HepG2 (cell line): ENCODE data around the gene FNIP2. TPM values are rescaled to one million over a fixed set of nuclear protein-coding genes. Genes with fewer than 3 reads are reported as not detected.

ENCODE experiments used
- CC2D1A ChIP-seq: sonication (generic); formaldehyde crosslinking; IDR thresholded peaks from 2 replicates; pipeline ENCODE4 v1.8.1; 2023; ENCODE audit warnings: mild to moderate bottlenecking, missing genetic modification reagents
- EEA1 ChIP-seq: sonication (generic); formaldehyde crosslinking; IDR thresholded peaks from 2 replicates; pipeline ENCODE4 v1.5.1; 2020; ENCODE audit warnings: mild to moderate bottlenecking, missing genetic modification reagents, borderline replicate concordance
- ELF3 ChIP-seq: IDR thresholded peaks from 2 replicates; pipeline ENCODE4 v1.6.1; 2016; ENCODE audit warnings: missing genetic modification reagents, missing compliant biosample characterization
- GTF3A ChIP-seq: sonication (generic); formaldehyde crosslinking; conservative IDR thresholded peaks from 2 replicates; pipeline ENCODE4 v1.4.0; 2020; ENCODE audit warnings: mild to moderate bottlenecking, missing genetic modification reagents
- IKZF4 ChIP-seq: sonication (generic); formaldehyde crosslinking; IDR thresholded peaks from 2 replicates; pipeline ENCODE4 v1.5.1; 2020; ENCODE audit warnings: borderline replicate concordance, mild to moderate bottlenecking, low read depth, missing genetic modification reagents; ENCODE audit errors: not compliant biosample characterization
- KLF15 ChIP-seq: sonication (generic); formaldehyde crosslinking; IDR thresholded peaks from 2 replicates; pipeline ENCODE4 v1.8.1; 2023; ENCODE audit warnings: borderline replicate concordance, mild to moderate bottlenecking, inconsistent platforms, missing genetic modification reagents, mixed read lengths
- NCOA2 ChIP-seq: sonication (generic); formaldehyde crosslinking; IDR thresholded peaks from 2 replicates; pipeline ENCODE4 v1.8.0; 2022; ENCODE audit warnings: inconsistent platforms
- NFKB2 ChIP-seq: sonication (generic); formaldehyde crosslinking; IDR thresholded peaks from 2 replicates; pipeline ENCODE4 v1.4.0; 2020; ENCODE audit warnings: missing genetic modification reagents, borderline replicate concordance
- NR2C2 ChIP-seq: sonication (generic); formaldehyde crosslinking; IDR thresholded peaks from 2 replicates; pipeline ENCODE4 v1.4.0; 2020; ENCODE audit warnings: missing genetic modification reagents, mild to moderate bottlenecking, moderate library complexity, borderline replicate concordance
- ONECUT2 ChIP-seq: sonication (generic); formaldehyde crosslinking; IDR thresholded peaks from 2 replicates; pipeline ENCODE4 v1.4.0; 2020; ENCODE audit warnings: missing genetic modification reagents
- PHF8 ChIP-seq: sonication (generic); formaldehyde crosslinking; IDR thresholded peaks from 2 replicates; pipeline ENCODE4 v1.5.0; 2020; ENCODE audit warnings: missing genetic modification reagents
- REST ChIP-seq, 2 experiments: IDR thresholded peaks; 2 replicates each; pipeline ENCODE4 v1.6.1; 2011 to 2012; ENCODE audit warnings: low read length in 2 of 2, borderline replicate concordance in 1 of 2, low read depth in 1 of 2, mild to moderate bottlenecking in 1 of 2, moderate library complexity in 1 of 2
- SRSF4 ChIP-seq: fragments of 200-400 bp; formaldehyde crosslinking; IDR thresholded peaks from one replicate; pipeline ENCODE4 v1.6.1; 2018; ENCODE audit warnings: mild to moderate bottlenecking, low read depth, low read length, moderate library complexity; ENCODE audit not compliant: poor library complexity, severe bottlenecking
- ZFP36 ChIP-seq: fragments of 150-350 bp; IDR thresholded peaks from 2 replicates; pipeline ENCODE4 v1.6.1; 2018; ENCODE audit warnings: borderline replicate concordance, low read length, low read depth; ENCODE audit not compliant: partially characterized antibody
- ZFYVE20 ChIP-seq: sonication (generic); formaldehyde crosslinking; IDR thresholded peaks from 2 replicates; pipeline ENCODE4 v1.8.0; 2023; ENCODE audit warnings: low read depth, mild to moderate bottlenecking, moderate library complexity, missing genetic modification reagents, borderline replicate concordance
- ZNF292 ChIP-seq: sonication (generic); formaldehyde crosslinking; IDR thresholded peaks from 2 replicates; pipeline ENCODE4 v1.8.1; 2022; ENCODE audit warnings: mild to moderate bottlenecking, low read depth, missing genetic modification reagents, borderline replicate concordance
- ZNF333 ChIP-seq: sonication (generic); formaldehyde crosslinking; IDR thresholded peaks from 2 replicates; pipeline ENCODE4 v1.4.0; 2020; ENCODE audit warnings: mild to moderate bottlenecking, missing genetic modification reagents, borderline replicate concordance
- ZNF614 ChIP-seq: IDR thresholded peaks from 2 replicates; pipeline ENCODE4 v1.6.1; 2018; ENCODE audit warnings: missing biosample characterization, missing genetic modification reagents, inconsistent platforms, borderline replicate concordance
- ZNF615 ChIP-seq: sonication (generic); formaldehyde crosslinking; IDR thresholded peaks from 2 replicates; pipeline ENCODE4 v1.5.0; 2020; ENCODE audit warnings: mild to moderate bottlenecking, missing genetic modification reagents, borderline replicate concordance
- ZNF674 ChIP-seq: sonication (generic); formaldehyde crosslinking; IDR thresholded peaks from 2 replicates; pipeline ENCODE4 v1.5.0; 2020; ENCODE audit warnings: low read depth, mild to moderate bottlenecking, missing genetic modification reagents
- ZNF749 ChIP-seq: sonication (generic); formaldehyde crosslinking; IDR thresholded peaks from 2 replicates; pipeline ENCODE4 v1.8.0; 2022; ENCODE audit warnings: mild to moderate bottlenecking, missing genetic modification reagents, moderate library complexity, borderline replicate concordance
- ZNF839 ChIP-seq: sonication (generic); formaldehyde crosslinking; IDR thresholded peaks from 2 replicates; pipeline ENCODE4 v1.4.0; 2020; ENCODE audit warnings: missing genetic modification reagents, mild to moderate bottlenecking, borderline replicate concordance
- ZNF891 ChIP-seq: sonication (generic); formaldehyde crosslinking; IDR thresholded peaks from 2 replicates; pipeline ENCODE4 v1.5.0; 2020; ENCODE audit warnings: mild to moderate bottlenecking, missing genetic modification reagents
- polyA plus RNA-seq, 8 experiments: library from polyadenylated mRNA; depleted of rRNA in 3 of 8; stranded (reverse) in 7 of 8; unstranded in 1 of 8; fragments of >200 nt; fragmentation: Illumina TruSeq in 4 of 8; extraction: Trizol in 4 of 8; gene quantifications; 2 replicates each; pipeline versions ENCODE4 v1.2.1 to v1.2.3, GENCODE V29; 2011 to 2016; ENCODE audit warnings: low read depth in 4 of 8, missing spikeins in 1 of 8, mixed read lengths in 1 of 8; ENCODE audit not compliant: insufficient read depth in 1 of 8
- total RNA-seq, 5 experiments: library from RNA; depleted of rRNA; stranded (reverse); fragments of >200 nt; fragmentation: Illumina TruSeq; extraction: Trizol; gene quantifications; 2 replicates each; pipeline ENCODE4 v1.2.3, GENCODE V29; 2016; ENCODE audit warnings: low read depth in 1 of 5
- TF ChIP-seq, protein P1 (sequence below): sonication (generic); formaldehyde crosslinking; conservative IDR thresholded peaks from 2 replicates; pipeline ENCODE4 v1.4.0; 2020; ENCODE audit warnings: missing genetic modification reagents

Gene FNIP2
- total and polyA plus RNA-seq, 2 of the 13 experiments (the other 11 are each of a cell fraction or from before 2014, with no cell fraction given) = 15.5 to 21.0 TPM

DNA sequence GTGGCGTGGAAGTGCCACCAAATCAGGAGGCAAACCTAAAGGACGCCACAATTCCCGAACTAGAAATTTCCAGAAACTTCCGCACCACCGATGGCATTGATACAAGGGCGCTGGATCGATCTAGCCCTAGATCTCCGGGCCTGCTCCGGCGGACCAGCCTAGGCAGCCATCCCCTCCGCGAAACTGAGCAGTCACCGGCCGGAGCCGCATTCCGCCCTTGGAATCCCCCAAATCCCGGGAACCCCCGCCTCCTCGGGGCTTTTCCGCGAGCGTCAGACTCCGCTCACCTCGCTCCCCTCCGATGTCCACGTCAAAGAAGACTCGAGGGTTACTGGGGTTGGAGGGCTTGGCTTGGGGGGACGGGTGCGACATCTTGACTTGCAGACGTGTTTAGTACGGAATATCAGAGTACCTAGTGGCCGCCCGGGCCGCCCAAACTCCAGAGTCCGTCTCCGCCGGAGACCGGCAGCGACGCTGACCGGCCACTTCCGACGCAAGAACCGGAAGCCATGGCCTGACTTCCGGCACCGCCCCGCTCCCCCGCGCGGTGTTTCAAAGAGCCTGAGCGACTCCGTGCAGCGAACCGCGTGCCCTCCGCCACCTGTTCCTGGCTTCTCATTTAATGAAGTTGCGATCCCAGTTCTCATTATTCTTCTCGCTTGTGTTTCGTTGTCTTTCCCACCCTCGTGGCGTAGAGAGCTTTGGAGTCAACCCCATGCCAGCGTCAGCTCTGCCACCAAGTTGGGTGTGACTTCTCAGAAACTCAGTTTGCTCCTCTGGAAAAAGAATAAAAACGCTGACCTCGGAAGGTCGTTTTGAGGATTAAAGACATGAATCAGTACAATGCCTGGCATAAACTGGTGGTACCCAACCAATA is 45.7 kb upstream of the FNIP2 start, which contains the start of gene PPID (continued):
- peak; percentile 20; the same call in 1 of the 2 replicates for TF ChIP-seq NR2C2 (CRISPR knock-in tag)
- 0 out of 2 replicates have a peak, but pooled peaks have one; percentile 37 for TF ChIP-seq GTF3A
- peak; percentile 76 for TF ChIP-seq PHF8 (CRISPR knock-in tag)
- peak; percentile 44; the same call in 1 of the 2 replicates for TF ChIP-seq NCOA2 (CRISPR knock-in tag)
- no peak; a peak in 1 of 4 replicates for TF ChIP-seq REST (IDR thresholded peaks at IDR 0.05; ENCODE audit: borderline replicate concordance in 1 of 2, low read depth in 1 of 2, low read length in 2 of 2)
- no peak for TF ChIP-seq ZNF891 (CRISPR knock-in tag)
- no peak for TF ChIP-seq CC2D1A (CRISPR knock-in tag)
- TF ChIP-seq ZFP36 = no peak
- TF ChIP-seq EEA1 (CRISPR knock-in tag) = peak; percentile 58; the same call in 1 of the 2 replicates
- peak; percentile 78 for TF ChIP-seq ELF3 (CRISPR knock-in tag)
- TF ChIP-seq IKZF4 (CRISPR knock-in tag) = peak; percentile 29
- TF ChIP-seq, protein P1, sequence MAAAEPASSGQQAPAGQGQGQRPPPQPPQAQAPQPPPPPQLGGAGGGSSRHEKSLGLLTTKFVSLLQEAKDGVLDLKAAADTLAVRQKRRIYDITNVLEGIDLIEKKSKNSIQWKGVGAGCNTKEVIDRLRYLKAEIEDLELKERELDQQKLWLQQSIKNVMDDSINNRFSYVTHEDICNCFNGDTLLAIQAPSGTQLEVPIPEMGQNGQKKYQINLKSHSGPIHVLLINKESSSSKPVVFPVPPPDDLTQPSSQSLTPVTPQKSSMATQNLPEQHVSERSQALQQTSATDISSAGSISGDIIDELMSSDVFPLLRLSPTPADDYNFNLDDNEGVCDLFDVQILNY (CRISPR knock-in tag) = peak; percentile 96
- TF ChIP-seq ZNF674 (CRISPR knock-in tag) = no peak
- peak; percentile 80; the same call in 1 of the 2 replicates for TF ChIP-seq ZNF292 (CRISPR knock-in tag)
- no peak for TF ChIP-seq ZFYVE20 (CRISPR knock-in tag)
- no peak for TF ChIP-seq ZNF615 (CRISPR knock-in tag)
- peak; percentile 80; the same call in 1 of the 2 replicates for TF ChIP-seq ZNF614
- peak; percentile 61; the same call in 1 of the 2 replicates for TF ChIP-seq NFKB2 (CRISPR knock-in tag)
- TF ChIP-seq ONECUT2 = peak; percentile 68; the same call in 1 of the 2 replicates
- no peak for TF ChIP-seq SRSF4
- TF ChIP-seq ZNF333 (CRISPR knock-in tag) = no peak
- 0 out of 2 replicates have a peak, but pooled peaks have one; percentile 56 for TF ChIP-seq ZNF839 (CRISPR knock-in tag)
- TF ChIP-seq KLF15 (CRISPR knock-in tag) = 0 out of 2 replicates have a peak, but pooled peaks have one; percentile 58
- 0 out of 2 replicates have a peak, but pooled peaks have one; percentile 23 for TF ChIP-seq ZNF749 (CRISPR knock-in tag)
